ENCODE results near the gene TIAM2.

DNA sequence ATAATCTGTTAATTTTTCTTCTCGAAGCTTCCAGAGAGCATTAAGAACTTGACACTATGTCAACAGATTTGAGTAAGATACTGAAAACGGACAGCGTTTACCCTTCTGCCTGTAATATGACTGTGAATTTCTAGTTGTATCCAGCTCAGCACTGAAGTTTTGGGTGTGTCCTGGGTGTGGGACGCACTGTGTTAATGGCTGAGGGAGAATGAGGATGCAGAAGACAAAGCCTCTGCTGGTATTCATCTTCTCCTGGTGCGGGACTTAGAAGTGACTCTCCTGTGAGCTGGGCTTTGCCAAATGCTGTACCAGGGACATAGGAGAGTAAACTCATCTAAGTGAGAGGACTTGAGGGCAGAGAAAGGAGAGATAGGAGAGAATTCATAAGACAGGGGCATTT lies 178.4 kb downstream of the TIAM2 start:
- TF ChIP-seq, protein P1, sequence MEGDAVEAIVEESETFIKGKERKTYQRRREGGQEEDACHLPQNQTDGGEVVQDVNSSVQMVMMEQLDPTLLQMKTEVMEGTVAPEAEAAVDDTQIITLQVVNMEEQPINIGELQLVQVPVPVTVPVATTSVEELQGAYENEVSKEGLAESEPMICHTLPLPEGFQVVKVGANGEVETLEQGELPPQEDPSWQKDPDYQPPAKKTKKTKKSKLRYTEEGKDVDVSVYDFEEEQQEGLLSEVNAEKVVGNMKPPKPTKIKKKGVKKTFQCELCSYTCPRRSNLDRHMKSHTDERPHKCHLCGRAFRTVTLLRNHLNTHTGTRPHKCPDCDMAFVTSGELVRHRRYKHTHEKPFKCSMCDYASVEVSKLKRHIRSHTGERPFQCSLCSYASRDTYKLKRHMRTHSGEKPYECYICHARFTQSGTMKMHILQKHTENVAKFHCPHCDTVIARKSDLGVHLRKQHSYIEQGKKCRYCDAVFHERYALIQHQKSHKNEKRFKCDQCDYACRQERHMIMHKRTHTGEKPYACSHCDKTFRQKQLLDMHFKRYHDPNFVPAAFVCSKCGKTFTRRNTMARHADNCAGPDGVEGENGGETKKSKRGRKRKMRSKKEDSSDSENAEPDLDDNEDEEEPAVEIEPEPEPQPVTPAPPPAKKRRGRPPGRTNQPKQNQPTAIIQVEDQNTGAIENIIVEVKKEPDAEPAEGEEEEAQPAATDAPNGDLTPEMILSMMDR (IDR thresholded peaks at IDR 0.05; ENCODE audit: poor library complexity): no peak
- no peak for TF ChIP-seq EZH2 (IDR thresholded peaks at IDR 0.05; ENCODE audit: borderline replicate concordance)
- no peak for TF ChIP-seq EZH2phosphoT487 (IDR thresholded peaks at IDR 0.05; ENCODE audit: low read depth, severe bottlenecking, unreplicated experiment)

Data from hepatocyte (in vitro differentiated cells).